Esophagus squamous epithelium (tissue), 5 donors: ENCODE measurements around the gene ANKRD44. TPM values are rescaled to one million over a fixed set of nuclear protein-coding genes. Genes with fewer than 3 reads are reported as not detected.
A peak's percentile ranks its signal among the peaks of the same experiment; 100 is the strongest.

Source experiments
- DNase-seq: peaks from one replicate; lab custom pipeline; 2025; lab: John Stamatoyannopoulos, UW
- H3K27ac ChIP-seq, 4 donors: fragments of 200-600 bp; sonication (generic); one replicate each; pipeline ENCODE4 v1.5.1; 2016 to 2019; ENCODE audit warnings: mild to moderate bottlenecking in 1 of 4
- H3K27me3 ChIP-seq, 4 donors: fragments of 200-600 bp; sonication (generic); 1 replicate in 3 of 4; 2 replicates in 1 of 4; pipeline versions ENCODE4 v1.5.1 to v1.6.0; 2017 to 2021; ENCODE audit warnings: antibody characterized with exemption in 1 of 4
- H3K36me3 ChIP-seq, 3 donors: fragments of 200-600 bp; sonication (generic); one replicate each; pipeline ENCODE4 v1.5.1; 2016 to 2019
- H3K4me1 ChIP-seq, 3 donors: fragments of 200-600 bp; sonication (generic); one replicate each; pipeline ENCODE4 v1.5.1; 2017 to 2019
- H3K4me3 ChIP-seq, 4 donors: fragments of 200-600 bp; sonication (generic); 1 replicate in 3 of 4; 2 replicates in 1 of 4; pipeline ENCODE4 v1.5.1; 2016 to 2019; ENCODE audit warnings: mild to moderate bottlenecking in 2 of 4, moderate library complexity in 1 of 4
- H3K9me3 ChIP-seq, 3 donors: fragments of 200-600 bp; sonication (generic); one replicate each; pipeline ENCODE4 v1.5.1; 2016 to 2019
- POLR2A ChIP-seq, 4 donors: fragments of 450-650 bp; IDR thresholded peaks; one replicate each; pipeline ENCODE4 v1.6.1; 2017; ENCODE audit warnings: antibody characterized with exemption in 4 of 4, mild to moderate bottlenecking in 4 of 4, moderate library complexity in 3 of 4
- WGBS, 2 donors: methylation state at CpG; one replicate each; pipeline ENCODE4 v1.1.5; 2018; 5-methylcytosine and 5-hydroxymethylcytosine counted together
- intact Hi-C: fragments of 100-400 bp; cut with DNase I; formaldehyde crosslinking; loops from one replicate; pipeline ENCODE4 v1.15.0; 2022
- total RNA-seq, 4 donors: library from RNA; depleted of rRNA; stranded (reverse); fragments of >200 nt; gene quantifications; one replicate each; pipeline ENCODE4 v1.1.0, GENCODE V29; 2016
- TF ChIP-seq, protein P1 (sequence below), 6 experiments: fragments of 450-650 bp in 4 of 6; fragments of 200-600 bp in 2 of 6; sonication (generic) in 2 of 6; IDR thresholded peaks; one replicate each; pipeline ENCODE4 v1.5.1; 2016 to 2019; ENCODE audit warnings: antibody characterized with exemption in 6 of 6, mild to moderate bottlenecking in 4 of 6, moderate library complexity in 4 of 6
- donor health status: DM: yes; HTN: yes; CAD: no.

Gene ANKRD44
- total RNA-seq, 4 donors from 2014 or later, result 4.5 to 54.0 (median 11.4) TPM

DNA sequence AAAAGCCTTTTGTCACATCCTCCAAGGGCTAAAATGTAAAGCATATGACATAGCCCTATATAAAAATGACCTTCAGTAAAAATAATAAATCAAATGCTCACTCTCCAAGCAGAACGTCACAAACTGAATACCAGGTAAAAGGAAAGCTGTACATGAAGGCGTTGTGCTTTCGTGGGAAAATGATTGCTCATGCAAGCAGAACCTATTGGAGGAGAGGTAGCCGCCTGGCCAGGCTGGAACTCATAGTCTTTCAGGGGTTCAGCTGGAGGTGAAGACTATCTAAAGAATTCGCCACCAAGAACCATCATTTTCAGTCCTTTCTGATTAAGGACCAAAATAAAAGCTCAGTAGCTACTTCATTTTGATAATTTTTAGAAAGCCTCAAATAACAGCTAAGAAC is 44.7 kb downstream of the ANKRD44 start:
- intact Hi-C loops, result no loop called here
- H3K9me3 ChIP-seq, result no peaks in the 10 kb centered on the region
- DNase-seq, result no peak
- peaks cover 15 to 44% (median 16%) of the 10 kb centered on the region in 3 donors for H3K4me1 ChIP-seq
- no peaks in the 10 kb centered on the region for H3K36me3 ChIP-seq
- H3K27ac ChIP-seq, result no peak overlapping the region
- TF ChIP-seq, protein P1, sequence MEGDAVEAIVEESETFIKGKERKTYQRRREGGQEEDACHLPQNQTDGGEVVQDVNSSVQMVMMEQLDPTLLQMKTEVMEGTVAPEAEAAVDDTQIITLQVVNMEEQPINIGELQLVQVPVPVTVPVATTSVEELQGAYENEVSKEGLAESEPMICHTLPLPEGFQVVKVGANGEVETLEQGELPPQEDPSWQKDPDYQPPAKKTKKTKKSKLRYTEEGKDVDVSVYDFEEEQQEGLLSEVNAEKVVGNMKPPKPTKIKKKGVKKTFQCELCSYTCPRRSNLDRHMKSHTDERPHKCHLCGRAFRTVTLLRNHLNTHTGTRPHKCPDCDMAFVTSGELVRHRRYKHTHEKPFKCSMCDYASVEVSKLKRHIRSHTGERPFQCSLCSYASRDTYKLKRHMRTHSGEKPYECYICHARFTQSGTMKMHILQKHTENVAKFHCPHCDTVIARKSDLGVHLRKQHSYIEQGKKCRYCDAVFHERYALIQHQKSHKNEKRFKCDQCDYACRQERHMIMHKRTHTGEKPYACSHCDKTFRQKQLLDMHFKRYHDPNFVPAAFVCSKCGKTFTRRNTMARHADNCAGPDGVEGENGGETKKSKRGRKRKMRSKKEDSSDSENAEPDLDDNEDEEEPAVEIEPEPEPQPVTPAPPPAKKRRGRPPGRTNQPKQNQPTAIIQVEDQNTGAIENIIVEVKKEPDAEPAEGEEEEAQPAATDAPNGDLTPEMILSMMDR (IDR thresholded peaks at IDR 0.05), result no peak
- no peak for TF ChIP-seq POLR2A (IDR thresholded peaks at IDR 0.05)
- no peak overlapping the region for H3K4me3 ChIP-seq
- H3K27me3 ChIP-seq, result no peaks in the 10 kb centered on the region
- WGBS, 2 donors, result 70 to 76% methylated on average over 5 of the region's 5 CpGs

DNA sequence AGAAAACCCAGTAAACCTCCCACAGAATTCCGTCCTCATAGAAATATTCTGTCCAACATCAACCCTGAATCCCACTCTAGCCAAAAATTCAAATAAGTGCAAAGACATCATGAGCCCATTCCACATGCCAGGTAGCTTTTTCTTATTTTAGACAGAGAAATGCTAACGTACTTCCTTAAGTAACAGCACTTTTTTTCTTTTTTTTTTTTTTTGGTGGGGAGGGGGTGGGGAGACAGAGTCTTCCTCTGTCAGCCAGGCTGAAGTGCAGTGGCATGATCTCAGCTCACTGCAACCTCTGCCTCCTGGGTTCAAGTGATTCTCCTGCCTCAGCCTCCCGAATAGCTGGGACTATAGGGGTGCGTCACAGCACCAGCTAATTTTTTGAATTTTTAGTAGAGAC is 45.5 kb downstream of the ANKRD44 start:
- Histone ChIP-seq H3K4me3 (no peak overlapping the region), H3K27me3 (no peaks in the 10 kb centered on the region), H3K27ac (no peak overlapping the region), H3K36me3 (no peaks in the 10 kb centered on the region), H3K9me3 (no peaks in the 10 kb centered on the region), H3K4me1 (peaks cover 15 to 39% (median 16%) of the 10 kb centered on the region in 3 donors)
- 92 to 94% methylated on average over 4 of the region's 4 CpGs for WGBS, 2 donors
- no peak for DNase-seq
- intact Hi-C loops, result no loop called here
- TF ChIP-seq POLR2A (IDR thresholded peaks at IDR 0.05), result no peak
- TF ChIP-seq, protein P1 (IDR thresholded peaks at IDR 0.05), result no peak

DNA sequence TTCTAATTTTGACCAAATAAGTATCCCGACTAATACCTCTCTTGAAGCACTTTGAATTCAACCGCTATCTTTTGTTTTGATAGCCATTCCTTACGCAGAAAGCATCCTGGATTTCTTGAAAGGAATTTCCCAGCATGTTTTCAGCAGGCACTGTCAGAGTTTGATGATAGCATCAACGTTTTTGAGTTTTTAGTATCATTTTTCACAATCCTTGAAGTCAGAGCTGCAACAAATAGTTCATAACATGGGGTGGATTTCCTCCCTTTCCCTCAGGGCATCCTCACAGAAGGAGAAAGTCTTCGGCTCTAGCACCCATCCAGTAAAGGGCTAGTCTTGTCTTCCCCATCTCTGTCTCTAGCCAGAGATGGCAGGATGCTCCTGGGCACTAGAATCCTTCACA is 46.2 kb downstream of the ANKRD44 start:
- H3K4me1 ChIP-seq, result peaks cover 8 to 32% (median 13%) of the 10 kb centered on the region in 3 donors
- H3K36me3 ChIP-seq, result no peaks in the 10 kb centered on the region
- H3K4me3 ChIP-seq, result no peak overlapping the region
- DNase-seq, result no peak
- H3K27ac ChIP-seq, result no peak overlapping the region
- intact Hi-C loops, result no loop called here
- H3K27me3 ChIP-seq, result no peaks in the 10 kb centered on the region
- TF ChIP-seq, protein P1 (IDR thresholded peaks at IDR 0.05), result no peak
- no peak for TF ChIP-seq POLR2A (IDR thresholded peaks at IDR 0.05)
- WGBS, 2 donors, result 70 to 73% methylated on average over 5 of the region's 5 CpGs
- no peaks in the 10 kb centered on the region for H3K9me3 ChIP-seq

DNA sequence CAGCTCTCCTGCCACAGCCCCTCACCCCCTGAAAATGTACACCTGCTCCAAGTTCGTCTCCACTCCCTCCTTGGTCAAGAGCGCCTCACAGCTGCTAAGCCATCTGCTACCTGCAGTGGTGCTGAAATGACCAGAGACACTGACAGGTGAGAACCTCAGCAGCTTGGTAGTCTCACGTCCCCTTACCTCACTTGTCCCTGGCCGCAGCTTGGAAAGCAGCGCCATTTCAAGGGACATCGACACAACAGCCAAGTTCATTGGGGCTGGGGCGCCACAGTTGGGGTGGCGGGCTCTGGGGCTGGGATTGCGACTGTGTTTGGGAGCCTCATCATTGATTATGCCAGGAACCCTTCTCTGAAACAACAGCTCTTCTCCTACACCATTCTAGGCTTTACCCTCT is 47.5 kb downstream of the ANKRD44 start:
- intact Hi-C loops, result no loop called here
- Histone ChIP-seq H3K27me3 (no peaks in the 10 kb centered on the region), H3K36me3 (no peaks in the 10 kb centered on the region), H3K27ac (no peak overlapping the region), H3K9me3 (no peaks in the 10 kb centered on the region), H3K4me1 (peaks cover 7 to 30% (median 9%) of the 10 kb centered on the region in 3 donors), H3K4me3 (no peak overlapping the region)
- DNase-seq, result no peak
- TF ChIP-seq, protein P1 (IDR thresholded peaks at IDR 0.05), result no peak
- no peak for TF ChIP-seq POLR2A (IDR thresholded peaks at IDR 0.05)
- WGBS, 2 donors, result 83 to 100% methylated on average over 2 to 8 of the region's 9 CpGs

DNA sequence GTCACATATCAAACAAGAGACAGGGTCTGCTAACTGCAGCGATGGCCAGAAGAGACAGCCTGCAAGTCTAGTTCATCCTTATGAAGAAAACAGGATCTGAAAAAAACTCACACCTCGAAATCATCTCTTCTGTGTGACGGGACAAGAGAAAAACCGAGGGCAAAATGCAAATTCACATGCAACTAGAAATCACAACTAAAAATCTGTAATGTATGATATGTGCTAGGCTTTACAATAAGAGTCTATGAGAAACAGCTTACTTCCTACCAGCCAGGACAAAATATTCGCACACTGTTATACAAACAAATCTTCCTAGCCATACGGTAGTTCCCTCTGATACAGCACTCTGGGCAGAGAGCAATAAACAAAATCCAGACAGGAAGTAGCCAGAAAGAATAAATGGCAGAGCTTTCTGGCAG is 48.8 kb downstream of the ANKRD44 start:
- H3K27me3 ChIP-seq, result no peaks in the 10 kb centered on the region
- TF ChIP-seq, protein P1 (IDR thresholded peaks at IDR 0.05), result no peak
- TF ChIP-seq POLR2A (IDR thresholded peaks at IDR 0.05), result no peak
- H3K4me1 ChIP-seq, result peaks cover 7 to 32% (median 9%) of the 10 kb centered on the region in 3 donors
- H3K36me3 ChIP-seq, result no peaks in the 10 kb centered on the region
- H3K9me3 ChIP-seq, result no peaks in the 10 kb centered on the region
- H3K27ac ChIP-seq, result peak overlapping the region in 2 of 4 donors; percentile 4 to 40
- no peak for DNase-seq
- H3K4me3 ChIP-seq, result peak overlapping the region in 1 of 4 donors; percentile 24
- intact Hi-C loops, result no loop called here
- 36 to 46% methylated on average over 6 of the region's 6 CpGs for WGBS, 2 donors
